HEK293T (cell line): Measurements from ENCODE around the gene CNOT6.
"Not testable (repeated sequence)": the region's sequence is repeated elsewhere in the genome, so short reads cannot be mapped to it uniquely, and the experiment has no call there.

Experiments
- CTCF ChIA-PET: fragments of 350-600 bp; formaldehyde crosslinking; extraction: SDS; loops from one replicate; lab custom pipeline; 2021; ENCODE audit warnings: antibody characterized with exemption, inconsistent platforms; lab: Yijun Ruan, JAX
- POLR2A ChIA-PET: fragments of 350-600 bp; formaldehyde crosslinking; extraction: SDS; loops from one replicate; lab custom pipeline; 2020; ENCODE audit warnings: antibody characterized with exemption, inconsistent platforms; lab: Yijun Ruan, JAX
- DNase-seq: peaks from one replicate; pipeline ENCODE4 v3.0.0; 2012; ENCODE audit warnings: mixed read lengths; ENCODE audit errors: extremely low spot score
- ARNT ChIP-seq: fragments of 450-650 bp; IDR thresholded peaks from 2 replicates; pipeline ENCODE4 v1.6.1; 2017; ENCODE audit warnings: mild to moderate bottlenecking
- BHLHE40 ChIP-seq: fragments of 450-650 bp; IDR thresholded peaks from 2 replicates; pipeline ENCODE4 v1.6.1; 2016; ENCODE audit warnings: mild to moderate bottlenecking, moderate library complexity, borderline replicate concordance
- CTBP1 ChIP-seq: fragments of 450-650 bp; IDR thresholded peaks from 2 replicates; pipeline ENCODE4 v1.6.1; 2016; ENCODE audit warnings: borderline replicate concordance
- ELF4 ChIP-seq: fragments of 450-650 bp; IDR thresholded peaks from 2 replicates; pipeline ENCODE4 v1.6.1; 2017; ENCODE audit warnings: antibody characterized with exemption
- FOXA1 ChIP-seq: fragments of 450-650 bp; IDR thresholded peaks from 2 replicates; pipeline ENCODE4 v1.6.1; 2016; ENCODE audit warnings: mild to moderate bottlenecking
- FOXK2 ChIP-seq: fragments of 450-650 bp; IDR thresholded peaks from 2 replicates; pipeline ENCODE4 v1.6.1; 2016; ENCODE audit warnings: mild to moderate bottlenecking
- FOXM1 ChIP-seq: fragments of 450-650 bp; IDR thresholded peaks from 2 replicates; pipeline ENCODE4 v1.6.1; 2017; ENCODE audit warnings: mild to moderate bottlenecking, borderline replicate concordance
- HDGF ChIP-seq: fragments of 450-650 bp; IDR thresholded peaks from 2 replicates; pipeline ENCODE4 v1.6.1; 2017; ENCODE audit warnings: antibody characterized with exemption, borderline replicate concordance
- L3MBTL2 ChIP-seq: fragments of 450-650 bp; conservative IDR thresholded peaks from 2 replicates; pipeline ENCODE4 v1.6.1; 2016; ENCODE audit warnings: mild to moderate bottlenecking
- LEF1 ChIP-seq: fragments of 450-650 bp; IDR thresholded peaks from 2 replicates; pipeline ENCODE4 v1.6.1; 2017; ENCODE audit warnings: mild to moderate bottlenecking, borderline replicate concordance
- NFRKB ChIP-seq: fragments of 450-650 bp; IDR thresholded peaks from 2 replicates; pipeline ENCODE4 v1.6.1; 2016; ENCODE audit warnings: mild to moderate bottlenecking, moderate library complexity
- SP1 ChIP-seq: fragments of 450-650 bp; IDR thresholded peaks from 2 replicates; pipeline ENCODE4 v1.6.1; 2017
- SUZ12 ChIP-seq: fragments of 450-650 bp; IDR thresholded peaks from 2 replicates; pipeline ENCODE4 v1.6.1; 2016; ENCODE audit warnings: mild to moderate bottlenecking
- TARDBP ChIP-seq: fragments of 450-650 bp; IDR thresholded peaks from 2 replicates; pipeline ENCODE4 v1.6.1; 2016
- ZNF384 ChIP-seq: fragments of 450-650 bp; IDR thresholded peaks from 2 replicates; pipeline ENCODE4 v1.6.1; 2016
- TF ChIP-seq, protein P1 (sequence below): fragments of 450-650 bp; IDR thresholded peaks from 2 replicates; pipeline ENCODE4 v1.6.1; 2016

Gene CNOT6

DNA sequence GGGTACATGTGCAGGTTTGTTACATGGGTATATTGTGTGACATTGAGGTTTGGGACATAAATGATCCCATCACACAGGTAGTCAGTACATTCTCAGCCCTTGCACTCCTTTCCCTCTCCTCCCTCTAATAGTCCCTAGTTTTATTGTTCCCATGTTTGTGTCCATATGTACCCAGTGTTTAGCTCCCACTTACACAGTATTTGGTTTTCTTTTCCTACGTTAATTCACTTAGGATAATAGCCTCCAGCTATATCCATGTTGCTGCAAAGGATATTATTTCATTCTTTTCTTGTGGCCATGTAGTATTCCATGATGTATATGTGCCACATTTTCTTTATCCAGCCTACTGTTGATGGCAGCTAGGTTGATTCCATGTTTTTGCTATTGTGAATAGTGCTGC is 27.4 kb downstream of the CNOT6 start:
- no peak for DNase-seq
- POLR2A ChIA-PET, result interaction anchor here (0.6 kb wide), 1 partner anchor 28 kb away, joined by 3 read pairs; the partner anchor contains the start of gene CNOT6
- TF ChIP-seq NFRKB (no peak), ZNF384 (no peak)
- CTCF ChIA-PET, result interaction anchor here (0.7 kb wide), 1 partner anchor 22 kb away, joined by 3 read pairs; no protein-coding TSS in a partner anchor

DNA sequence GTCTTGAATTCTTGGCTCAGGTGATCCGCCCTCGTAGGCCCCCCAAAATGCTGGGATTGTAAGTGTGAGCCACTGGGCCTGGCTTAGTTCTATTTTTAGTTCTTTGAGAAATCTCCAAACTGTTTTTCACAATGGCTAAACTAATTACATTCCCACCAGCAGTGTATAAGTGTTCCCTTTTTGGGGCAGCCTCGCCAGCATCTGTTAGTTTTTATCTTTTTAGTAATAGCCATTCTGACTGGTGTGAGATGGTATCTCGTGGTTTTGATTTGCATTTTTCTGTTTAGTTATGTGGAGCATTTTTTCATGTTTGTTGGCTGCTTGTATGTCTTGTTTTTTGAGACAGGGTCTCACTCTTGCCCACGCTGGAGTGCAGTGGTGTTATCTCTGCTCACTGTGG is 28.2 kb downstream of the CNOT6 start:
- TF ChIP-seq FOXM1 (no peak), HDGF (no peak), FOXK2 (no peak), SUZ12 (no peak), L3MBTL2 (no peak), FOXA1 (no peak), CTBP1 (no peak)
- TF ChIP-seq, protein P1, sequence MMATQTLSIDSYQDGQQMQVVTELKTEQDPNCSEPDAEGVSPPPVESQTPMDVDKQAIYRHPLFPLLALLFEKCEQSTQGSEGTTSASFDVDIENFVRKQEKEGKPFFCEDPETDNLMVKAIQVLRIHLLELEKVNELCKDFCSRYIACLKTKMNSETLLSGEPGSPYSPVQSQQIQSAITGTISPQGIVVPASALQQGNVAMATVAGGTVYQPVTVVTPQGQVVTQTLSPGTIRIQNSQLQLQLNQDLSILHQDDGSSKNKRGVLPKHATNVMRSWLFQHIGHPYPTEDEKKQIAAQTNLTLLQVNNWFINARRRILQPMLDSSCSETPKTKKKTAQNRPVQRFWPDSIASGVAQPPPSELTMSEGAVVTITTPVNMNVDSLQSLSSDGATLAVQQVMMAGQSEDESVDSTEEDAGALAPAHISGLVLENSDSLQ, result no peak
- ChIA-PET POLR2A (interaction anchor here (0.5 kb wide), 1 partner anchor 740 kb away, joined by 3 read pairs; no protein-coding TSS in a partner anchor), CTCF (no interaction called here)
- DNase-seq, result no peak

DNA sequence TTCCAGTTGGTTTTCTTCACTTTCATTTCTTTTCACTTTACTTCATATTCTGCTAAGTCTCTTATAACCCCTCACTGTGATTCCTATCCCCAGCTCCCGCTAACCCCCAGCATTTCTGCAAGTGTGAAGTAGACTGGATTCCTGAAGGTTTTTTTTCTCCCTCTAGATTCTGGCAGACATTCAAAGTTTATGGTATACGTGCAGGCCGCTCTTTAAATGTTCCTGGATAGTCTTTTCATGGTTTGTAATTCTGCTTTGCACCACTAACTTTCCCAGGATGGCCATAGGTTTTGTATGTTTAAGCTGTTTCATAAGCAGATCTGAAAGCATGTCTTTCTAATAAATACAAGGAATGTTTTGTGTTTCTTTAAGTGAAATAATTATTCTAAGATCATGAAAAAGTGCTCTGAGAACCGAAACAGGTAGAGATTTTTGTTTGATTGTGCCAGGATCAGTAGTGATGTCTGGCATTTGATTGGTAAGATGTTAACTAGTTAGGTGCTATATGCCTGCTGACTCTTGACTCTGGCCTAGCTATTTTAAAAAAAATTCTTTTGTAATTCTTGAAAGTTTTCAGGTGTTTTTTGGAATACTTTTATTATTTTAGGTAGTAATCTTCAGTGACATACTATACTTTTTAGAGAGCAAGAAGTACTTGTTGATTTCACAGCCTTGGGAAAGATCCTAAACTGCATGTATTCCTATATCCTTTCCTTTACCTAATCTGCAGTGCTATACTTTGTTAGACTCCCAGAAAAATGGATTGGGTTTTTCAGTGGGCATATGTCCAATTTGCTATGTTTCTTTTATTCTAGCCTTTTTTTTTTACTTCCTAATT is 29.7 kb downstream of the CNOT6 start:
- ChIA-PET POLR2A (interaction anchor here (2.2 kb wide), 1 partner anchor 20 kb away, joined by 9 read pairs; no protein-coding TSS in a partner anchor), CTCF (no interaction called here)
- DNase-seq, result no peak
- TF ChIP-seq FOXA1 (no peak), SUZ12 (no peak), ZNF384 (no peak), CTBP1 (no peak), FOXM1 (no peak), TARDBP (no peak), L3MBTL2 (no peak)
- TF ChIP-seq, protein P1, result no peak

- DNase-seq, result no peak
- peak; percentile 69; the same call in 1 of the 2 replicates for TF ChIP-seq ZNF384
- no peak for TF ChIP-seq ELF4
- no peak for TF ChIP-seq TARDBP
- POLR2A ChIA-PET, result interaction anchor here (2.2 kb wide), 1 partner anchor 19 kb away, joined by 9 read pairs; no protein-coding TSS in a partner anchor
Measured at GRCh38 chr5:180525399-180525798, 31.2 kb downstream of the CNOT6 start.

DNA sequence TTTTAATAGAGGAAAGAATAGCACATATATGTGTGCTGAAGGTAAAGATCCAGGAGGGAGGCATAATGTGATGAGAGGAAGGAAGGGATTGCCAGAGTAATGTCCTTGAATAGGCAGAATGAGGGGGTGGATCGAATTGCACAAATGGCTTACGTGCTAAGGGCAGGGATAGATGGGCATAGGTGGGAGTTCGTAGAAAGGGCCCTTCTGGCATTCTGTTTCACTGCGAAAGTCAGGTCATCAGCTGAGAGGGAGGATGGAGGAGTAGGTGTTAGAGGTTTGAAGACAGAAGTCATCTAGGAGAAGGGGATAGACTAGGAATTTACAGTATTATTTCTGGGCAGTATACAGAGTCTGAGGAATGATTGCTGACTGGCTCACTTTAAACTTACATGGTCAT is 32.1 kb downstream of the CNOT6 start:
- no peak for TF ChIP-seq FOXK2
- no peak for TF ChIP-seq SP1
- TF ChIP-seq CTBP1, result no peak
- TF ChIP-seq, protein P1, result no peak
- TF ChIP-seq L3MBTL2, result no peak
- TF ChIP-seq NFRKB, result no peak
- TF ChIP-seq FOXM1, result no peak
- TF ChIP-seq LEF1, result no peak
- no peak for TF ChIP-seq ELF4
- no peak for TF ChIP-seq BHLHE40
- no peak for DNase-seq
- ChIA-PET CTCF (no interaction called here), POLR2A (no interaction called here)

More at GRCh38 chr5:180525399-180525798, 31.2 kb downstream of the CNOT6 start:
- CTCF ChIA-PET, result interaction anchor here (0.7 kb wide), 1 partner anchor 174 kb away, joined by 6 read pairs; no protein-coding TSS in a partner anchor

- CTCF ChIA-PET, result no interaction called here
Measured at GRCh38 chr5:180527659-180528058, 33.5 kb downstream of the CNOT6 start.

DNA sequence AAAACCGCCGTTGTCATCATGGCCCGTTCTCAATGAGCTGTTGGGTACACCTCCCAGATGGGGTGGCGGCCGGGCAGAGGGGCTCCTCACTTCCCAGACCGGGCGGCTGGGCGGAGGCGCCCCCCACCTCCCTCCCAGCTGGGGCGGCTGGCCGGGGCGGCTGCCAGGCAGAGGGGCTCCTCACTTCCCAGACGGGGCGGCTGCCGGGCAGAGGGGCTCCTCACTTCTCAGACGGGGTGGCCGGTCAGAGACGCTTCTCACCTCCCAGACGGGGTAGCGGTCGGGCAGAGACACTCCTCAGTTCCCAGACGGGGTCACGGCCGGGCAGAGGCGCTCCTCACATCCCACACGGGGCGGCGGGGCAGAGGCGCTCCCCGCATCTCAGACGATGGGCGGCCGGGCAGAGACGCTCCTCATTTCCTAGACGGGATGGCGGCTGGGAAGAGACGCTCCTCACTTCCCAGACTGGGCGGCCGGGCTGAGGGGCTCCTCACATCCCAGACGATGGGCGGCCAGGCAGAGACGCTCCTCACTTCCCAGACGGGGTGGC is 36.9 kb downstream of the CNOT6 start:
- DNase-seq, POLR2A ChIA-PET, CTCF ChIA-PET: not testable (repeated sequence)

More at GRCh38 chr5:180527659-180528058, 33.5 kb downstream of the CNOT6 start:
- TF ChIP-seq, protein P1, result no peak
- no peak for TF ChIP-seq FOXA1
- TF ChIP-seq FOXK2, result no peak
- no peak for TF ChIP-seq FOXM1
- TF ChIP-seq CTBP1, result no peak
- no peak for TF ChIP-seq LEF1
- TF ChIP-seq ELF4, result no peak
- TF ChIP-seq NFRKB, result no peak
- no peak for TF ChIP-seq BHLHE40
- TF ChIP-seq ZNF384, result no peak
- no peak for TF ChIP-seq SUZ12
- no peak for TF ChIP-seq SP1
- no peak for TF ChIP-seq L3MBTL2
- no peak for TF ChIP-seq TARDBP
- no peak for TF ChIP-seq HDGF
- no peak for TF ChIP-seq ARNT
- DNase-seq, result no peak
- POLR2A ChIA-PET, result no interaction called here
